HG03558 (cell line): ENCODE data around the gene ADCY1.

Experiments
- ATAC-seq: cut with Tn5 transposase; IDR thresholded peaks from one replicate; pipeline ENCODE4 v1.9.1; 2021; ENCODE audit warnings: moderate number of reproducible peaks; ENCODE audit not compliant: unreplicated experiment; ENCODE audit errors: extremely low read depth

Gene ADCY1

DNA sequence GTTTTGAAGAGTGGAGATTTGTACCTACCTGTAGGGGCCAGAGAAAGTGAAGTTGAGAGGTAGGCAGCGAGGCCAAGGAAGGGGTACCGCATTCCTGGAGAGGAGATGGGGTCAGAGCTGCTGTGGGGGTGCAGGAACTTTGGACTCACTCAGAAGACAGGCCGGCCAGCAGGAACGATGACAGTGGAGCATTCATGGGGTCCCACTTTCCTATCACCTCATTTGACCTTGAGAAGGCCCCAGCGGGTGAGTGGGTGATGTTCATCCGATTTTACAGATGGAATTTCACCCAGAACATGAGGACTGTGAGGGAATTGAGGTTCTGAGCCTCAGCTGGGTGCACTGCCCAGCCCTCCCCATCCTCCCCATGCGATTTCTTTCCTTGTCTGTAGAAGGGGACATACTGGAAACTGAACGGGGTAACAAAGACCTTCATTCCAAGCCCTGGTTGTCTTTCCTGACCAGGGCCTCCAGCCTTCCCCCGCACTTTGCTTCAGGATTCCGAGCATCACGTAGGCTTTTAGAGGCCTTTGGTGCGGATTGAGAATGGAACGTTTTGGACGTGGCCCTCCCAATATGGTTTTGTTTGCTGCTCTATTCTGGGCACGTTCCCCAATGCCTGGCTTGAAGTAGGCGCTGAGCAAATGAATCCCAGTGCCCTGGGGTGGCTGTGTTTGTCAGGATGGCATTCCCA is 87.3 kb downstream of the ADCY1 start:
- ATAC-seq = no peak

DNA sequence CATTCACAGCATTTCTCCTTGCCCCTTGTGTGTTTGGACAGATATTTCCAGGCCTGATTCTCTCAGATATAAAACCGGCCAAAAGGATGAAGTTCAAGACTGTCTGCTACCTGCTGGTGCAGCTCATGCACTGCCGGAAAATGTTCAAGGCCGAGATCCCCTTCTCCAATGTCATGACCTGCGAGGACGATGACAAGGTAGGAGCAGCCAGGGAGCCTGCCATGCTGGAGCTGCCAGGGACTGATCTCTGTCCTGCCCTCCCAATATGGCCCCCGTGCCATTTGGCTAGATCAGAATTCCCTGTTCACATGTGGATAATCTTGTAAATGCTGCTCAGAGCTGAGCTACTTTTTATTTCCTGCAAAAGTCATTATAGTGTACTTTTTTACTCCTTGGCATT is 87.8 kb downstream of the ADCY1 start:
- ATAC-seq = no peak

DNA sequence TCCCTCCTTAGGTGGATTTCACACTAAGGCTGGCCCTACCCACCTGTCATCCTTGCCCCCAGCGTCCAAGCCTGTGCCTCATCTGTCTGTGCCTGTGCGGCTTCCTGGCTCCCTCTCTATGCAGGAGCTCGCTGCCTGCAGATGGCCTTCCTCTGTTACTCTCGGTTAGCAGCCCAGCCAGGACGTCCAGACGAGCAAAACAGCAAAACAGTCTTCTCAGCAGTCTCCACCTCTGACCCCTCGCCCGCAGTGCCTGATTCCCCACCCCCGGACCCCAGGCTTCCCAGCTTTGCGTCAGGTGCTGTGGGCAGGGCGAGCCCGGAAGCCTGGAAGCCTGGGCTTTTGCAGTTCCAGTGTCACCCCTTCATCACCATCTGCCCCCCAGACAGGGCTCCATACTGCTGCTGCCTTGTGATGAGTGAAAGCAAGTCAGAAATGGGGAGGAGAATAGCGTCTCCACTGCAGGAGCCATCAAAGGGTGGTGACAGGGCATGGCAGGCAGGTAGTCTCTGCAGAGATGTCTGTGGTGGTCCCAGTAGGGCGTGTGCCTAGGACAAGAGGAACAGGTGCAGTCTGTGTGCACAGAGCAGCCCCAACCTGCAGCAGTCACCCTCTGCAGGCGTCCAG is 88.5 kb downstream of the ADCY1 start:
- ATAC-seq = no peak

DNA sequence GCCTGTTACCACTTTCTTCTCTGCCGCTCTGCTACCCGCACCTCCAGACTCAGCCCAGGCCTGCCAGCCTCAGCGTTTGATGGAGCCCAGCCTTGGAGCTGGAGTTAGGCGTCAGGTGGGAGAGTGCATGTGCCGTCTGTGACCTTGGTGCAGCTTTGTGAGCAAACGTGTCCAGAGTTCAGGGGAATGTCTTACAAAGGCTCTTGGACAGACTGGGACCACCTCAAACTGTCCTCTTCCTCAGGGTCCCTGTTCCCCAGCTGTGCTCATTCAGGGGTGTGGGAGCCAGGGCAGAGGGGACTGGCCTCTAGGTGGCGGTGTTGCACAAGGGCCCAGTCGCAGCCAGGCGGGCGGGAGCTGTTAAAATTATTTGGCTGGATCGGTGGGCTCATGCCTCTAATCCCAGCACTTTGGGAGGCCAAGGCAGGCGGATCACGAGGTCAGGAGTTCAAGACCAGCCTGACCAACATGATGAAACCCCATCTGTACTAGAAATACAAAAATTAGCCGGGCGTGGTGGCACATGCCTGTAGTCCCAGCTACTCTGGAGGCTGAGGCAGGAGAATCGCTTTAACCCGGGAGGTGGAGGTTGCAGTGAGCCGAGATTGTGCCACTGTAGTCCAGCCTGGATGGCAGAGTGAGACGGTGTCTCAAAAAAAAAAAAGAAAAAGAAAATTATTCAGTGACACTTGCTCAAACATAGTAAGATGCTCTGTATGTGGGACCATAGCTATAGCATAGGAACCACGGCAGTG is 89.2 kb downstream of the ADCY1 start:
- ATAC-seq = no peak

DNA sequence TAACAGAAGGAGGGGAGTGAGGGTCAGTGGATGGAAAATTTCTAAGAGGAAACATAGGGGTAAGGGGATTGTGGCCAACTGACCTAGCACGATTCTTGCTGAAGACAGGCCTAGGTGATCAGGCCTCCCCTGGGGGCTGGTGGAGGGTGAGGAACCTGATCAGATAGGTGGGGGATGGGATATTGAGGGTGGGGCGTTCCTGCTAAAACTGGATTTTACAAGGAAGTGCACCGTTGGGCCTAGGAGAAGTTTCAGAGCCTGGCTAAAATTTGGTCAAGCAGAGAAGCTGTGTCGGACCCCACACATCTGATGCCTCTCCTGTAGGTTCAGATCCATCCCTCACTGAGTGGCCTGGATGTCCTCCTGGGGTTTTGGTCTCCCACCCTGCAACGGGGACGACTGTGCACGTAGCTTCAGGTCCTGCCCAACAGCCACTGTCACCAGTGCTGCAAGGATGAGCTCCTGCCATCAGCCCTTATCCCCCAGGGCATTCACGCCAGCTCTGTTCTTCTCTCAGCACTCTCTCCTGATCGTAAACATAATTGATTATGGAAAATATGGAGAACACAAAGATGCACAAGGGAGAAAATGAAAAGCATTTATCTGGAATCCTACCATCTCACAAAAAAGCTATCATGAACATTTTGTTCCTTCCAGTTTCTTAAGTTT is 89.9 kb downstream of the ADCY1 start:
- ATAC-seq = no peak

DNA sequence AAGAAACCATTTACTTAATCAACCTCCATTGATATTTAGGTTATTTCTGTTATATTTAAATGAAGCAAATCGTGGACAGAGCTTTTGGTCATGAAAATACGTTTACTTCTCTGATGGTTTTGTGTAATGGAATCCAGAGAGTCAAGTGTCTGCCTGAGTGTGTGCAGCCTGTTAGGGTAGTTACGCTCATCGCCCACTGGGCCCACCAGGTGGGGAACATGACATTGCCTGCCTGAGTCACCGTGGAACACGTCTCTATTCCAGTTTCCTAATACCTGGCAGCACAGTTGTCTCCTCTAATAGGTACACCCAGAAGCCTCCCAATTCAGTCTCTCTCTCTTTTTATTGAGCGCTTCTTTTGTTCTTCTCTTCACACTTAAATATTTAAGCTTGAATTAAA is 91.0 kb downstream of the ADCY1 start:
- no peak for ATAC-seq

DNA sequence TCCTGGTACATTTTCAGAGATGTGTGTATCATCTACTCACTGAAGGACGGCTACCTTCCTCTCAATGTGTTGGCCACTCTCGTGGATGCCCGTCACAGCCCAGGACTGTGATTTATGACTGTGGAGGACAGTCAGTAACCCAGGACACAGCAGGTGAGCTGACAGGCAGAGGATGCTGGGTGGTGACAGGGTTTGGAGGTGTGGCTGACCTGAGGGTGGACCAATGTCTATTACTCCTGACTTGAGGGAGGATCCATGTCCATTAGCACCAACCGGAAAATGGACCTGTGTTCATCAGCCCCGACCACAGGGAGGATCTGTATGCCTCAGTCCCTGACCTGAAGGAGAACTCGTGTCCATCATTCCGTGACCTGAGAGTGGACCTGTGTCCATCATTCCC is 96.1 kb downstream of the ADCY1 start:
- ATAC-seq = no peak

DNA sequence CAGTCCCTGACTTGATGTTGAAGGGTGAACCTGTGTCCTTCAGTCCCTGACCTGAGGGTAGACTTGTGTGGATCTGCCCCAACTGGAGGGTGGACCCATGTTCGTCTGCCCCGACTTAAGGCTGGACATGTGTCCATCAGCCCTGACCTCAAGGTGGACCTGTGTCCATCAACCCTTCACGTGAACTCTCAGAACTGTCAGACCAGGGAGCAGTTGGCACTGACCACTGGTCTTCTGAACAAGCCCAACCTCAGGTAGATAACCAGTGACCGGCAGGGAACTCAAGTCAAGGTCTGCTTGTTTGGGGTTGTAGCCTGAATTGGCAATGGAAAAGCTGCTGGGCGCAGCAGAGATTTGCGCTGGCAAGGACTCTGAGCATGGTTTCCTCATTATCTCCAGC is 96.5 kb downstream of the ADCY1 start:
- ATAC-seq = no peak

DNA sequence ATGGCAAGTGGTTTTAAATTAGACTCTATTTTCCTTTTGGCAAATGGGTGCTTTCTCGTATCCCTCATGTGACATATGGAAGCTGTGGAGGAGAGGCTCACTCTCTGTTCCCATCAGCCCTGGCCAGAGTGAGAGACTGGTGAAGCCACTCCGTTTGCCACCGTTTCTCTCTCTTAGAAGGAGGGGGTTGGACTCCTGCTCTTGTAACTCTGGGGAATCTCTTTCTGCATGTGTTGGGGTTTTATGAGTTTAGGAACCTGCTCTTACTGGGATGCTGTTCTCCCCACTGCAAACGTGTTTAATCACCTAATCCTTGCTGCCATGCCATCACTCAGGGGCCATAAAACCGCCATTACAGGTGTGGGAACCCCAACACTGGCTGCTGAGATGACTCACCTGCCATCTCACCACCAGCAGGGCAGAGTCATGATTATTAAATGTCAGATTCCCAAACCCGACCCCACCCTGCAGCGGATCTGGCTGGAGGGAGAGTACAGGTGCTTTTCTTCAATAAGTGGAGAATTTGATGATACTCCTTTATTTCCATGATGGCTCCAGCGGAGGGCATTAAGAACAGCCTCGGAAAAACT is 103.2 kb downstream of the ADCY1 start:
- no peak for ATAC-seq

DNA sequence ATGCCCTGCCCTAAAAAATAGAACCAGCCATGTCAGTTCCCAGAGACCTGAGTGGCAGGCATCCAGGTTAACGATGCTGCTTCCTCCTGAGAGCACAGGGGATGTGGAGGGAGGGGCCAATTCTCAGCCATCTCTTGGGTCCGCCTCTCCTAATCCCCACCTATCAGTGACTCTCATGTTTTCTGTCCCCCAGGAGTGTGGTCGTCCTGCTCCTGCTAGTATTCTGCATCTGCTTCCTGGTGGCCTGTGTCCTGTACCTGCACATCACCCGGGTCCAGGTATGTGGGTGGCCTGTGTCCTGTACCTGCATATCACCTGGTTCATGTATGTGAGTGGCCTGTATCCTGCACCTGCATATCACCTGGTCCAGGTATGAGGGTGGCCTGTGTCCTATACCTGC is 105.3 kb downstream of the ADCY1 start:
- ATAC-seq = no peak

DNA sequence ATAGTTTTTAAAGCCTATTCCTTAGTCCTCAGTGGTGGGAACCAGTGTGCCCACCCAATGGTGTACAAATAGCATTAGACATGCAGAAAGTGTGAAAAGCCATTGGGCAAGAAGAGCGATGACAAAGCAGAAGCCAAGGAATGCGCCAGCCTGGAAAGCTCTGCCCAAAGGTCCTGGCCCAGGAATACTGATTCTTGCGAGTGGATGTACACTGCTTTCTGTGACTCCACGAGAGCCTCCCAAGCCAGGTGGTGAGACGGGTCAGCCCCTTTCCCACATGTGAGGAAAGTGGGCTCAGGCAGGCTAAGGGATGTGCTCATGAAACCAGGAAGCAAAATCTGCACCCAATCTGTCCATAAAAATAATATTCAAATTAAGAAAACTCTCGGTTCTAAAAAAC is 106.6 kb downstream of the ADCY1 start:
- no peak for ATAC-seq

DNA sequence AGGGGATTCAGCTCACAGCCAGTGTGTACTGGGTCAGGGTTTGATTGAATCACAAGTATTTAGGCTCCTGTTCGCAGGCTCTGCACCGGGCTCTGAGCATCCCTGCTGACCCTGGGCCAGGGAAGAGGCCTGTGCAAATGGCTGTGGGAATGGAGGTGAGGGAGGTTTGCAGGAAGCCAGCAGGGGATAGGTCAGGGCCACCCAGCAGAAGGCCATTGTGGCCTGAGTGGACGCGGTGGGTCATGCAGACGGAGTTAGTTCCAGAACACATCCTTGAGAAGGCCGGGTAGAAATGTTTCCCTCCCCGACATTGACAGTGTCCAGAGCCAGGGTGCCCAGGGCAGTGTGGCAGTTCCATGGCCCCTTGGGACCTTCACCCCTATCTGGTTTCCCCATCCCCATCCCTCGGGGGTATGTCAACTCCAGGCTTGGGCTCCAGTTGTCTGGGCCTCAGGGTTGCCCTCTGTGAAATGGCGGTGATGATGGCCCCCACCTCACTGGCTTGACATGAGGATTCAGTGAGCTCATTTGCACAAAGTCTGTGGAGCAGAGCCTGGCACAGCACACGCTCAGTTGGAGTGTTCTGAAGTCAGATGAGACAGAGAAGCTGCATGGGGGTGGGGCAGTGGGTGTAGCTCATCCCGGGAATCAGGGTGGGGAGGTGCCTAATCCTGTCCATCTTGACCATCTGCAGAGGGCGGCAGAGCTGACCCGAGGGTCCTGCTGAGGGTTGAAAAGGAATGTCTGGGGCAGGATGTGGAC is 107.6 kb downstream of the ADCY1 start:
- no peak for ATAC-seq

DNA sequence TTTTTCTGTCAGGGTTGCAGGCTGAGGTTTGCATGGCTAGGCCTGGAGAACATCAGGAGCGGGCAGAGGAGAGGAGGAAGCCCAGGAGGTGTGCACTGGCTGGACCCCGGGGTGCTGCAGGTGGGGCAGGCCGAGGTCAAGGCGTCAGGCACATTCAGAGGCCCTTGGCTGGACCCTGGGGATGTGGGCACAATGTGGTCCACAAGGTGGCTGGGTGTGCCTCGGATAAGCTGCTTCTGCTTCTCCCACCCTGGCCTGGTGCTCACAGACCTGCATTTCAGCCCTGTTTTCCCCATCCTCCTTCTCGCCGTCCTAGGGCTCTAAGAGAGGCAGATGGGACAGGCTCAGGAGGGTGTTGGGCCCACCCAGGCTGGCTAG is 108.2 kb downstream of the ADCY1 start:
- no peak for ATAC-seq

DNA sequence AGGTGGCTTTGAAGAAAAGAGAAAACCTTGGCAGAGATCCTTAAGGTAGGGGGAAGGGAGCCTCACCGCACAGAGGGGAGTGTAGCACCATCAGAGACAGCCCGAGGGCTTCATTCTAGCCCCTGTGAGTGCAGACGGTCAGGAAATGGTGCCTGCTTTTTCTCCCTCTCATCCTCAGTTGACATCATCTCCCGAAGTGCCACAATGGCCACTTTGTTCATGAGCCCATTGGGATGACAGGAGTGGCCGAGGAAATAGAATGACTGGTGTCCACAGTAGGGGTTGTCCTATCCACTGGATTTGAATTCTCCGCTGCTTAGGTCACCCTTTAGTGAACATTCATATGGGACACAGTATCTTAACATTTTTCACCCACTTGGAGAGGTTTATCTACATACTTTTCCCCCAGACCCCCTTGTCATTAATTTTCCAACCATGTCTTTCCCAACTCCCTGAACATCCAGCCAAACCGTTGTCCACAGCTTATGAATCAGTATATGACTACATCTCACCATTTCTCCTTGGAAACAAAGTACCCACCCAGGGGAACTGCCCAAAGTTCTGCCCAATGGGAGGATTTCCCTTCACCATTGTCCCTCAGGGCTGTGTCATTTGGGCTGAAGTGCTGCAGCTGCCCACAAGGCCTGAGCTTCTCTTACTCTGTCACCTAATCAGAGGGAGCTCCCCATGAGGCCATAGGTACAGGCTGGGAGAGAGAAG is 108.8 kb downstream of the ADCY1 start:
- ATAC-seq = no peak

DNA sequence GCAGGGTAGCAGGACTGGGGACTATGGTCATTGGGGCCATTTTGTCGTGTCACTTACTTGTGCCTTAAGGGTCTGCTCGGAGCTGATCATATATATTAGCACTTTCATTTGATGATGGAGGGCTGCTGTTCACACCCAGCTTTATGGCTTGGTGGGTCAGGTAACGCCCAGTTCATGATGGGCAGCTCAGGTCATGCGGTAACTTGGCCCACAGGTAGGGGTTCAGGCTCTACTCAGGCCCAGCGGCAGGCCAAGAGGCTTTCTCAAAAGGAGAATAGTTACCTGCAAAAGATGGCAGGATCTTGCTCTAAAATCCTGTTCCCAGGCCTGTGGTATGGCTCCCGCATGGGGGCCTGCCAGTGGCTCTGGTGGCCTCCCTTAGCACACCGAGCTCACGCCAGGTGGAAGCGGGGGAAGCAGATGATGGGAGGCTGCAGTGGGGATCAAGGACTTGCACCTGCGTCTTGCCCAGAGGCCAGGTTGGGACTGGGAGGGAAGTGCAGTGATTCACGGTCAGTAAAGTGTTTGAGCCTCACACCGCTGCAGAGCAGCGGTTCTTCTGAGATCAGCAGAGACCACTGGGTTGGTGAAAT is 109.5 kb downstream of the ADCY1 start:
- no peak for ATAC-seq

DNA sequence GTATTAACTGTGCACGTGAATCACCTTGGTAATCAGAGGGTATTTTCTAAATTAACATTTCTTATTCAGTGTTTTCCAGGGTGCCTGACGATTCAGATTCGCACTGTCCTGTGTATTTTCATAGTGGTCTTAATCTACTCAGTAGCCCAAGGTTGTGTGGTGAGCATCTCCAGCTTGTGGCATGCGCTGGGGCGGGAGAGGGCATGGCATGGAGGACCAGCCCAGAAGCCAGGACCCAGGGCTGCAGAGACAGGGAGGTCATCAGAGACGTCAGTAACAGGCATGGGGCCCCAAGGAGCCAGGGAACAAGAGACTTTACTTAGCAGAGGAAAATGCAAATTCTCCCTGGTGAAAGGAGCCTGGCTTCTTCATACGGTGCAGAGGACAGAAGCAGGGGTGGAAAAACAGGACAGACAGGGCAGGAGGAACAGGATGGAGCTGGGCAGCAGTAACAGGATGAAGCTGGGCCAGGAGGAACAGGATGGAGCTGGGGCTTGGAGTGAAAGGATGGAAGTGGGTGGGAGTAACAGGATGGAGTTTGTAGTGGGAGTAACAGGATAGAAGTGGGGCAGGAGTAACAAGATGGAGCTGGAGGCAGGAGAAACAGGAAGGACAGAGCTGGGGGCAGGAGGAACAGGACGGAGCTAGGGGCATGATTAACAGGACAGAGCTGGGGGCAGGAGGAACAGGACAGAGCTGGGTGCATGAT is 110.9 kb downstream of the ADCY1 start:
- no peak for ATAC-seq

DNA sequence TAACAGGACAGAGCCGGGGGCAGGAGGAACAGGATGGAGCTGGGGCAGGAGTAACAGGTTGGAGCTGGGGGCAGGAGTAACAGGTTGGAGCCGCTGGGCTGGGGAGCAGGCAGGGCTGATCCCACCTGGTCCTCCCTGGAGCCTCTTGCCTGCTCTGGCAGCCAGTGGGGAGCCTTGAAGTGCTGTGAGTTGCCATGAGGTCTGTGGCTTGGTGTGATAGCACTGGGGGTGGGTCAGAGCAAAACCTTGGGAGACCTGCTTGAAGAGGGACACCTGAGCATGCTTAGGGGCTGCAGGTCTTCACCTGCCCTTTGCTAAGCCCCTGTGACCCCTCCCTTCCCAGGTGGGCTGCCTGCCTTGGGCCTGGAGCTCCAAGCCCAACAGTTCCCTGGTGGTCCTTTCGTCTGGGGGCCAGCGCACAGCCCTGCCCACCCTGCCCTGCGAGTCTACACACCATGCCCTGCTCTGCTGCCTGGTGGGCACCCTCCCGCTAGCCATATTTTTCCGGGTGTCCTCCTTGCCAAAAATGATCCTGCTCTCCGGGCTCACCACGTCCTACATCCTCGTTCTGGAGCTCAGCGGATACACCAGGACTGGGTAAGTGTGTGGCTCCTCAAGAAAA is 111.6 kb downstream of the ADCY1 start:
- ATAC-seq = no peak
